OCI-LY3 (cell line): Measurements from ENCODE around the gene MVK.

Source experiments
- CTCF ChIP-seq: fragments of 200-600, 300-600 bp; sonication (generic); IDR thresholded peaks from 2 replicates; pipeline ENCODE4 v1.5.1; 2014; ENCODE audit warnings: antibody characterized with exemption, low read length, low read depth
- EZH2phosphoT487 ChIP-seq: fragments of 200-600 bp; shearing (Covaris generic); IDR thresholded peaks from 2 replicates; pipeline ENCODE4 v1.6.1; 2018; ENCODE audit warnings: antibody characterized with exemption, mixed run types, low read depth

GRCh38 chr12:109640961-109641360 is 67.4 kb downstream of the MVK start:
- TF ChIP-seq CTCF (no peak), EZH2phosphoT487 (no peak)
